ENCODE measurements around the gene UBXN6. TPM values are rescaled to one million over a fixed set of nuclear protein-coding genes. Genes with fewer than 3 reads are reported as not detected.

Gene UBXN6
- total and polyA plus RNA-seq, 4 experiments from 2014 or later, result 4.1 to 63.5 (median 33.8) TPM

DNA sequence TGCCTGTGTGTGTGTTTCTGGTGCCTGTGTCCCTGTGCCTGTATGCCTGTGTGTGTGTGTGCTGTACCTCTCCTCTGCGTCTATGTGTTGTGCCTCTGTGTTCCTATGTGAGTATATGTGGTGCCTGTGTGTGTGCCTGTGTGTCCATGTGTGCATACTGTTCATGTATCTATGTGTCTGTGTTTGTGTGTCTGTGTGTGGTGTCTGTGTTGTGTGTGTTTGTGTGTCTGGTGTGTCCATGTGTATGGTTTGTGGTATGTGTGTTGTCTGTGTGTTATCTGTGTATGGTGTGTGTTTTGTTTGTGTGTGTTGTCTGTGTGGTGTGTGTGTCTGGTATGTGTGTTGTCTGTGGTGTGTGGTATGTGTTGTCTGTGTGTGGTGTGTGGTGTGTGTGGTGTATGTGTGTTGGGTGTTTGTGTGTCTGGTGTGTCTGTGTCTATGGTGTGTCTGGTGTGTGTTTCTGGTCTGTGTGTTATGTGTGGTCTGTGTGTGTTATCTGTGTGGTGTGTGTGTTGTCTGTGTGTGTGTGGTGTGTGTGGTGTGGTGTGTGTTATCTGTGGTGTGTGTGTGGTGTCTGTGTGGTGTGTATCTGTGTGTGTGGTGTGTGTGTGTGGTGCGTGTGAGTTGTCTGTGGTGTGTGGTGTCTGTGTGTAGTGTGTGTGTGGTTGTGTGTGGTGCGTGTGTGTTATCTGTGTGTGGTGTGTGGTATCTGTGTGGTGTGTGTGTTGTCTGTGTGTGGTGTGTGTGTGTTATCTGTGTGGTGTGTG lies 34.9 kb upstream of the UBXN6 start:
- H3K4me1 Mint-ChIP-seq, result no peaks in the 10 kb centered on the region
- H3K4me3 Mint-ChIP-seq, result no peak overlapping the region
- H3K4me1 ChIP-seq (ENCODE audit: insufficient read depth, low read length), result no peaks in the 10 kb centered on the region
- H3K4me3 ChIP-seq (ENCODE audit: low read length in 2 of 2), result no peak overlapping the region
- no peak overlapping the region for H3K27ac Mint-ChIP-seq
- H3K36me3 ChIP-seq (ENCODE audit: insufficient read depth, low read length), result peaks cover 16% of the 10 kb centered on the region
- peaks cover 8 to 25% of the 10 kb centered on the region in 2 donors for H3K36me3 Mint-ChIP-seq
- intact Hi-C loops (cut with micrococcal nuclease), result no loop called here
- H3K9me3 Mint-ChIP-seq, result no peaks in the 10 kb centered on the region
- DNase-seq, result no peak
- H3K27me3 ChIP-seq (ENCODE audit: insufficient read depth, low read length), result no peaks in the 10 kb centered on the region
- CTCF ChIA-PET (ENCODE audit: partially characterized antibody), result no interaction called here
- H3K27ac ChIP-seq (ENCODE audit: low read depth, low read length), result no peak overlapping the region
- no peaks in the 10 kb centered on the region for H3K27me3 Mint-ChIP-seq
- POLR2A ChIA-PET (ENCODE audit: partially characterized antibody), result no interaction called here
- no peaks in the 10 kb centered on the region for H3K9me3 ChIP-seq (ENCODE audit: control insufficient read depth in 1 of 2, low read length in 2 of 2)

DNA sequence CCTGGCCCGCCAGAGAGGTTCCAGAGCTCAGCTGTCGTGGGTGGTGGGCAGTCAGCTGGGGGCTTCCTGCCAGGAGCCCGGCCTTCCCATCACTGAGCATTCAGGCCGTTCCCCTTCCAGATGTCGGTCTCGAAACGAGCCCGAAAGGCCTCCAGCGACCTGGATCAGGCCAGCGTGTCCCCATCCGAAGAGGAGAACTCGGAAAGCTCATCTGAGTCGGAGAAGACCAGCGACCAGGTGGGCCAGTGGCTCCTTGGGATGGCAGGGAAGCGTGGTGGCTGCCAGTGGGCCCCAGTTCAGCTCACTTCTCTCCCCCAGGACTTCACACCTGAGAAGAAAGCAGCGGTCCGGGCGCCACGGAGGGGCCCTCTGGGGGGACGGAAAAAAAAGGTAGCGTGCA lies 33.9 kb upstream of the UBXN6 start:
- intact Hi-C loops (cut with micrococcal nuclease), result no loop called here
- Mint-ChIP-seq H3K36me3 (peaks cover 11 to 29% of the 10 kb centered on the region in 2 donors), H3K27me3 (no peaks in the 10 kb centered on the region), H3K4me1 (no peaks in the 10 kb centered on the region), H3K9me3 (no peaks in the 10 kb centered on the region), H3K4me3 (no peak overlapping the region), H3K27ac (no peak overlapping the region)
- Histone ChIP-seq H3K4me3 (ENCODE audit: low read length in 2 of 2) (no peak overlapping the region), H3K4me1 (ENCODE audit: insufficient read depth, low read length) (no peaks in the 10 kb centered on the region), H3K27me3 (ENCODE audit: insufficient read depth, low read length) (no peaks in the 10 kb centered on the region), H3K36me3 (ENCODE audit: insufficient read depth, low read length) (peaks cover 16% of the 10 kb centered on the region), H3K27ac (ENCODE audit: low read depth, low read length) (no peak overlapping the region), H3K9me3 (ENCODE audit: control insufficient read depth in 1 of 2, low read length in 2 of 2) (no peaks in the 10 kb centered on the region)
- no peak for DNase-seq
- POLR2A ChIA-PET (ENCODE audit: partially characterized antibody), result interaction anchor here (1.0 kb wide), 1 partner anchor 18 kb away, joined by 3 read pairs; no protein-coding TSS in a partner anchor
- CTCF ChIA-PET (ENCODE audit: partially characterized antibody), result no interaction called here

GRCh38 chr19:4488496-4488895 lies 30.9 kb upstream of the UBXN6 start:
- peaks cover 0 to 4% (median 1%) of the 10 kb centered on the region in 4 donors for H3K4me1 Mint-ChIP-seq
- Histone ChIP-seq H3K9me3 (ENCODE audit: control insufficient read depth in 1 of 2, low read length in 2 of 2) (no peaks in the 10 kb centered on the region), H3K4me3 (ENCODE audit: low read length in 2 of 2) (no peak overlapping the region), H3K36me3 (ENCODE audit: insufficient read depth, low read length) (peaks cover 14% of the 10 kb centered on the region), H3K27me3 (ENCODE audit: insufficient read depth, low read length) (no peaks in the 10 kb centered on the region), H3K27ac (ENCODE audit: low read depth, low read length) (no peak overlapping the region), H3K4me1 (ENCODE audit: insufficient read depth, low read length) (no peaks in the 10 kb centered on the region)
- H3K9me3 Mint-ChIP-seq, result no peaks in the 10 kb centered on the region
- POLR2A ChIA-PET (ENCODE audit: partially characterized antibody), result no interaction called here
- H3K27me3 Mint-ChIP-seq, result no peaks in the 10 kb centered on the region
- no peak overlapping the region for H3K27ac Mint-ChIP-seq
- peaks cover 18 to 26% of the 10 kb centered on the region in 2 donors for H3K36me3 Mint-ChIP-seq
- intact Hi-C loops (cut with micrococcal nuclease), result no loop called here
- CTCF ChIA-PET (ENCODE audit: partially characterized antibody), result no interaction called here
- H3K4me3 Mint-ChIP-seq, result no peak overlapping the region
- DNase-seq, result no peak

GRCh38 chr19:4487572-4487971 lies 30.0 kb upstream of the UBXN6 start:
- DNase-seq, result no peak
- H3K4me1 ChIP-seq (ENCODE audit: insufficient read depth, low read length), result no peaks in the 10 kb centered on the region
- peaks cover 7% of the 10 kb centered on the region for H3K36me3 ChIP-seq (ENCODE audit: insufficient read depth, low read length)
- Mint-ChIP-seq H3K9me3 (no peaks in the 10 kb centered on the region), H3K27me3 (no peaks in the 10 kb centered on the region), H3K4me3 (no peak overlapping the region), H3K27ac (peak overlapping the region in 1 of 7 donors; percentile 24), H3K4me1 (peaks cover 0 to 4% (median 1%) of the 10 kb centered on the region in 4 donors), H3K36me3 (peaks cover 19 to 28% of the 10 kb centered on the region in 2 donors)
- H3K4me3 ChIP-seq (ENCODE audit: low read length in 2 of 2), result no peak overlapping the region
- H3K27me3 ChIP-seq (ENCODE audit: insufficient read depth, low read length), result no peaks in the 10 kb centered on the region
- no peak overlapping the region for H3K27ac ChIP-seq (ENCODE audit: low read depth, low read length)
- ChIA-PET POLR2A (ENCODE audit: partially characterized antibody) (no interaction called here), CTCF (ENCODE audit: partially characterized antibody) (no interaction called here)
- no peaks in the 10 kb centered on the region for H3K9me3 ChIP-seq (ENCODE audit: control insufficient read depth in 1 of 2, low read length in 2 of 2)
- intact Hi-C loops (cut with micrococcal nuclease), result no loop called here

DNA sequence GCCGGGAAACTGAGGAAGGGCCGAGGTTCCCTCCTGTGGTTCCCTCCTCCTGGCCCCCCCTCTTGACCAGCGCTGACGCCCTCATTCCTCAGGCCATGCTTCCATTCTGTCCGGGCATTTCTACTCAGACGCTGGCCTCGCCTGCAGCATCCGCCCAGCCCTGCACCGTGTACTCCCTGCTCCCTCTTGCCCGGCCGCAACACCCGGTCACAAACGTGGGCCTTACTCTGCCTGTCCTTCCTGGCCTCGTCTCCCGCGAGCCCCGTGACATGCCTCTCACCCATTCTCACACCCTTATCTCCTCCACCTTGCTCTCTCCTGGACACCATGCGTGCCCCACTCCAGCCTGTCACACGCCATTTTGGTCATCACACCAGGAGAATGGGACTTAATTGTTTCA lies 25.8 kb upstream of the UBXN6 start:
- H3K4me3 Mint-ChIP-seq, result no peak overlapping the region
- peaks cover 0 to 4% (median 1%) of the 10 kb centered on the region in 4 donors for H3K4me1 Mint-ChIP-seq
- H3K9me3 ChIP-seq (ENCODE audit: control insufficient read depth in 1 of 2, low read length in 2 of 2), result no peaks in the 10 kb centered on the region
- H3K4me1 ChIP-seq (ENCODE audit: insufficient read depth, low read length), result no peaks in the 10 kb centered on the region
- intact Hi-C loops (cut with micrococcal nuclease), result no loop called here
- H3K27me3 ChIP-seq (ENCODE audit: insufficient read depth, low read length), result no peaks in the 10 kb centered on the region
- no peak overlapping the region for H3K4me3 ChIP-seq (ENCODE audit: low read length in 2 of 2)
- no peaks in the 10 kb centered on the region for H3K9me3 Mint-ChIP-seq
- H3K36me3 ChIP-seq (ENCODE audit: insufficient read depth, low read length), result peaks cover 7% of the 10 kb centered on the region
- peaks cover 14 to 20% of the 10 kb centered on the region in 2 donors for H3K36me3 Mint-ChIP-seq
- POLR2A ChIA-PET (ENCODE audit: partially characterized antibody), result no interaction called here
- no peaks in the 10 kb centered on the region for H3K27me3 Mint-ChIP-seq
- CTCF ChIA-PET (ENCODE audit: partially characterized antibody), result interaction anchor here (0.7 kb wide), 1 partner anchor 12 kb away, joined by 4 read pairs; no protein-coding TSS in a partner anchor
- peak overlapping the region in 2 of 7 donors; percentile 20 to 68 for H3K27ac Mint-ChIP-seq
- no peak overlapping the region for H3K27ac ChIP-seq (ENCODE audit: low read depth, low read length)
- DNase-seq, result no peak

- Histone ChIP-seq H3K9me3 (ENCODE audit: control insufficient read depth in 1 of 2, low read length in 2 of 2) (no peaks in the 10 kb centered on the region), H3K36me3 (ENCODE audit: insufficient read depth, low read length) (peaks cover 7% of the 10 kb centered on the region), H3K4me3 (ENCODE audit: low read length in 2 of 2) (no peak overlapping the region), H3K4me1 (ENCODE audit: insufficient read depth, low read length) (no peaks in the 10 kb centered on the region), H3K27me3 (ENCODE audit: insufficient read depth, low read length) (no peaks in the 10 kb centered on the region), H3K27ac (ENCODE audit: low read depth, low read length) (no peak overlapping the region)
- H3K27me3 Mint-ChIP-seq, result no peaks in the 10 kb centered on the region
- H3K36me3 Mint-ChIP-seq, result peaks cover 14 to 20% of the 10 kb centered on the region in 2 donors
- peaks cover 0 to 4% (median 1%) of the 10 kb centered on the region in 4 donors for H3K4me1 Mint-ChIP-seq
- DNase-seq, result no peak
- no peak overlapping the region for H3K4me3 Mint-ChIP-seq
- H3K27ac Mint-ChIP-seq, result no peak overlapping the region
- H3K9me3 Mint-ChIP-seq, result no peaks in the 10 kb centered on the region
- intact Hi-C loops (cut with micrococcal nuclease), result no loop called here
- CTCF ChIA-PET (ENCODE audit: partially characterized antibody), result no interaction called here
- POLR2A ChIA-PET (ENCODE audit: partially characterized antibody), result no interaction called here
Measured at GRCh38 chr19:4482721-4483364, 25.2 kb upstream of the UBXN6 start.

DNA sequence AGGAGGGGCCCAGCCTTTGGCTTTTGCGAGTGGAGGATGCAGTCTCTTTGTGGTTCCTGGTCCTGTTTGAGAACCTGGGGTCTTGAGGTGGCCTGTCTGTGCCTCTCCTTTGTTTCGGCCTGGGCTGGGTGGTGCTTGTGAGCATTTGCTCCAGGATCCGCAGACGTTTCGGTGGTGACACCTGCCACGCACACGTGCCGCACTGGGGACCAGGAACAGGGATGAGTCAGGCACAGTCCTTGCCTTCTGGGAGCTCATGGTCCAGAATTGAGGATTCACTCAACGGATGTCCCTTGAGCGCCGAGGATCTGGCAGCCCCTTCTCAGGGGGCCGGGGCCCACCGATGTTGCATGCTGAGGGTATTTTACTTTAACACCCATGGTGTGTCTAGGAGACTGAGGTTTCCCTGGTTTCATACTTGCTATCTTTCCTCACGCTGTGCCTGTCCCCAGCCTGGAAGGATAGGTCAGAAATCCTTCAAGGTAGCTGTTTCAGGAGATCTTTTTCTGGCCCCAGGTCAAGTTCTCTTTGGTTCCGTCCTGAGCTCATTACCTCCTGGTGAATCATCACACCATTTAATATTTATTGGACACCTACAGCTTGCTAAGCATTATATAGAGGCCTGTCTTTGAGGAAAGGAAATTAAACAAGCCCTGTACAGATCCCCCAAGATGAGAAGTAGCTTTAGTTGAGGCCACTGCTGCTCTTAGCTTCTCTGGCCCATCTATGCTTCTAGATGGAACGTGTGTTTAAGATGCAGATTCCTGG lies 19.6 kb upstream of the UBXN6 start:
- H3K27me3 ChIP-seq (ENCODE audit: insufficient read depth, low read length), result no peaks in the 10 kb centered on the region
- H3K4me3 ChIP-seq (ENCODE audit: low read length in 2 of 2), result no peak overlapping the region
- H3K4me1 ChIP-seq (ENCODE audit: insufficient read depth, low read length), result peaks cover 21% of the 10 kb centered on the region
- no peak overlapping the region for H3K27ac ChIP-seq (ENCODE audit: low read depth, low read length)
- Mint-ChIP-seq H3K4me3 (no peak overlapping the region), H3K36me3 (peaks cover 11 to 15% of the 10 kb centered on the region in 2 donors), H3K27ac (peak overlapping the region in 2 of 7 donors; percentile 15 to 31), H3K9me3 (no peaks in the 10 kb centered on the region), H3K4me1 (peaks cover 5 to 19% (median 11%) of the 10 kb centered on the region in 4 donors), H3K27me3 (no peaks in the 10 kb centered on the region)
- ChIA-PET POLR2A (ENCODE audit: partially characterized antibody) (no interaction called here), CTCF (ENCODE audit: partially characterized antibody) (no interaction called here)
- intact Hi-C loops (cut with micrococcal nuclease), result no loop called here
- H3K36me3 ChIP-seq (ENCODE audit: insufficient read depth, low read length), result peaks cover 4% of the 10 kb centered on the region
- DNase-seq, result no peak
- H3K9me3 ChIP-seq (ENCODE audit: control insufficient read depth in 1 of 2, low read length in 2 of 2), result no peaks in the 10 kb centered on the region
